Endometrial microvascular endothelial cells (primary cell): Measurements from ENCODE around the gene DERL3. TPM values are rescaled to one million over a fixed set of nuclear protein-coding genes. Genes with fewer than 3 reads are reported as not detected.

ENCODE experiments used
- in situ Hi-C: cut with HindIII; loops from 2 replicates; pipeline ENCODE4 v1.10.0; 2017; ENCODE audit warnings: low sequenced_read_pairs, low pct_unique_long_range_greater_than_20kb; ENCODE audit errors: inconsistent ontology term
- total RNA-seq: library from RNA; depleted of rRNA; stranded (reverse); fragments of >200 nt; gene quantifications from one replicate; pipeline ENCODE4 v1.2.3, GENCODE V29; 2015; ENCODE audit errors: inconsistent ontology term

DERL3 gene
- total RNA-seq, 1 donor from 2014 or later, result not detected

DNA sequence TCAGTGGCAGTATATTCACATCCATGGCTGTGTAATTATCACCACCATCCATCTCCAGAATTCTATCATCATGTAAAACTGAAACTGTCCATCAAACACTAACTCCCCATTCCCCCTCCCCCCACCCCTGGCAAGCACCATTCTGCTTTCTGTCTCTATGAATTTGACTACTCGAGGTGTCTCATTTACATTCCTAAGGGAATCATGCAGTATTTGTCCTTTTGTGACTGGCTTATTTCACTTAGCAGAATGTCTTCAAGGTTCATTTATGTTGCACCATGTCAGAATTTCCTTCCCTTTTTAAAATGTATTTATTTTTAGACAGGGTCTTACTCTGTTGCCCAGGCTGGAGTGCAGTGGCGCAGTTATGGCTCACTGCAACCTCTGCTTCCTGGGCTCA, 20.3 kb downstream of the DERL3 start:
- in situ Hi-C loops, result no loop called here

DNA sequence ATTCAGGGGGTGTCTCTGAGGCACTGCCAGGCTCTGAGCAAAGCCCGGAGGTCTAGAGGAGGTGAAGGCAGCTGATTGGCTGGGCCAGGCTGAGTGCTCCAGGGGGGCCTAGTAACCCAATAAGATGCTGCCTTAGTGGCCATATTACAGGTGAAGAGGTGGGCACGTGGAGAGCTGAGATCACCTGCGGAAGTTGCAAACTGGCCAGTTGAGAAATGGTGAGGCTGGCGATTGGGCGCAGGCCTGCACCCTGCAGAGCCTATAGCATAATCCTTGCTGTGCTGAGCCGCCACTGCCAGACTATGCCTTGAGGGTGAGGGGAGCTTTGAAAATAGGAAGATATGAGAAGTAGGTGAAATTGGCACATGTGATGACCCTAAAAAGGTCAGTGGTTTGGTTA, 21.7 kb downstream of the DERL3 start:
- in situ Hi-C loops, result no loop called here

DNA sequence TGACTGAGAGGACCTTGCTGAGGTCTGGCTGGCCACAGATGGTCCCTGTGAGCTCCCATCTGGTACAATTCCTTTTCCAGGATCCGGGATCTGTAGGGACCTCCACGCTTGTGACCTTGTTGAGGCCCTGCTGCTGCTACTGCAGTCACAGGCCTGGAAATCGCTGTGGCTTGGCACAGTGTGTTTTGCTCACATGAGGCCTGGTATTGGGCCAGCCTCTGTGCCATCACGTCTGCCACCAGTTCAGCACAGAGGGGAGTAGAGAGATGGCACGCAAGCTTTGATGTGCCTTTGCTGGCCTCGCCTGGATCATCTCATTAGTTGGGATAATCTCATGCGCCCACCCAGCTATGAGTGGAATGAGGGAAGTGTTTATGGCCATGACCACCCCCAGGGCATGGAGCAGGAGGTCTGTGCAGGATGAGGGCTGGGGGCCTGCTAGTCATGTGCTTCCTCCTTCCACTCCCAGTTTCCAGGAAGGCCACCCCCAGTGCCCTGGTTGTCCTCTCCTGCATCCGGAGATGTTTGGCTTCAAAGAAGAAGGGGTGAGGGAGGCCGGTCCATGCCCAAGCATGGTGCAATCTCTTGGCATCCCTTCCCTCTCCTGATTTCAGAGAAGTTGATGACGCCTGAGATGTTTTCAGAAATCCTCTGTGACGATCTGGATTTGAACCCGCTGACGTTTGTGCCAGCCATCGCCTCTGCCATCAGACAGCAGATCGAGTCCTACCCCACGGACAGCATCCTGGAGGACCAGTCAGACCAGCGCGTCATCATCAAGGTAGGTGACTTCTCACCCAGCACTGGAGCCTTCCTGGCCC, 22.4 kb downstream of the DERL3 start:
- in situ Hi-C loops, result no loop called here

DNA sequence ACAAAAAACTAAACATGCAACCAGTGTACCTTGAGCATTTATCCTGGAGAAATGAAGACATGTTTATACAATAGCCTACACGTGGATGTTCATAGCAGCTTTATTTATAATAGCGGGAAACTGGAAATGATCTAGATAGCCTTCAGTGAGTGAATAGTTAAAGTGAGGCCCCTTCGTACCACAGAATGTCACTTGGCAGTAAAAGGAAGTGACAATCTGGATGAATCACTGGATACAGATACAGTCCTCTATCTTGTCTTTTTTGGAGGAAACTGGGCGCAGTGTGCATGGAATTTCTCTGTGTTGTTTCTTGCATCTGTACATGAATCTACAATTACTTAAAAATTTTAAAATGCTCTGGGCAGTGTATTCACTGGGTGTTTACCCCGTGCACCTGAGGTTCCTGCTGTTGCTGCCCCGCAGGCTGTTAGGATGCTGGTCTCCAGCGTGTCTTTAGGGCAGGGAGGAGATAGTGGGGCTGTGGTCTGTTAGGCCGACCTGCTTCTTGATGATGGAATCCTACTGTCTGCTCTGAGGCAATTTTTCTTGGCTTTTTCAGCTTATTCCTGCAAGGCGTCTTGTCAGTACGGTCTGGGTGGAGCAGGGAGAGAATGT, 23.2 kb downstream of the DERL3 start:
- in situ Hi-C loops, result no loop called here

DNA sequence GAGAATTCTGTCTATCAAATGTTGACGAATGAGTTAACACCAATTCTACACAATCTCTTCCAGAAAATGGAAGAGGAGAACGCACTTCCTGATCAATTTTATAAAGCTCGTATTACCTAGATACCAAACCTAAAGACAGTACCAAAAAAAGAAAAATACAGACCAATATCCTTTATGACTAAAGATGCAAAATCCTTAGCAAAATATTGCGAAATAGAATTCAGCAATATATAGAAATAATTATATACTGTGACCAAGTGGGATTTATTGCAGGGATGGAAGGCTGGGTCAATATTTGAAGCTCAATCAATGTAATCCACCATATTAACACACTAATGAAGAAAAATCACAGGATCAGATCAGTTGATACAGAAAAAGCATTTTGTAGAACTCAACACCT, 26.4 kb downstream of the DERL3 start:
- in situ Hi-C loops, result no loop called here

DNA sequence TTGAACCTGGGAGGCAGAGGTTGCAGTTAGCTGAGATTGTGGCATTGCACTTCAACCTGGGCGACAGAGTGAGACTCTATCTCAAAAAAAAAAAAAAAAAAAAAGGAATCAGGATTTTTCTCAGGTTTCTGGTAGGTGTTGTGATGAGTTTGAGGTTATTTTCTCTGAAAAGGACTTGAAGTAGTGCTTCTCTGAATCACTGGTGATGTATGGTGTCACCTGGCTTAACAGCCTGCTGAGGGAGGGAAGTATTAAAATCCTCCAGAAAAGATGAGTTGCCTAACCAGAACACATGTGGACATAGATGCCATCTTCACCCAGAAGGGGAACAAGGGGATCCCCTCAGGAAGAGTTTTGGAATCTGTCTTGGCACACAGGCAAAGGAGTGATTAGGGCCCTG, 32.0 kb downstream of the DERL3 start:
- in situ Hi-C loops, result no loop called here

DNA sequence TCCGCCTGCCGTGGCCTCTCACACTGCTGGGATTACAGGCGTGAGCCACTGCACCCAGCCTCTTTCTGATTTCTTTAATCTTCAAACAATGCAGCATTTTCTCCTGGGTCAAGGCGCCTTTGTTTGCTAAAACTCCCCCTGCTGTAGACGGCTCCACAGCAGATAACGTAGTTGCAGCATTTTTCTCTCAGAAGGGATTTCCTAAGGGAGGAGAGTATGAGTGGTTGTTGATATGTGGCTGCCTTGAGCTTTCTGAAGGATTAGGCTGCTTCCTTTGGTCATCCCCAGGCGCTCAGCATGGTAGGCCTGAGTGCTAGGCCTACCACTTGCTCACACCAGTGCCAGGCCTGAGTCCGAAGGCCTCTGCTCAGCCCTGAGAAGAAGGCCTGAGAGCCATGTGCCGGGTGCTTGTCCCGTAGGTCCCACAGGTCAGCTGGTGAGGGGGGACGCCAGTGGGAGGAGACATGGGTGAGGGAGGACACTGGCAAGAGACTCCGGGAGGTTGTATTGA, 34.0 kb downstream of the DERL3 start:
- in situ Hi-C loops, result no loop called here

DNA sequence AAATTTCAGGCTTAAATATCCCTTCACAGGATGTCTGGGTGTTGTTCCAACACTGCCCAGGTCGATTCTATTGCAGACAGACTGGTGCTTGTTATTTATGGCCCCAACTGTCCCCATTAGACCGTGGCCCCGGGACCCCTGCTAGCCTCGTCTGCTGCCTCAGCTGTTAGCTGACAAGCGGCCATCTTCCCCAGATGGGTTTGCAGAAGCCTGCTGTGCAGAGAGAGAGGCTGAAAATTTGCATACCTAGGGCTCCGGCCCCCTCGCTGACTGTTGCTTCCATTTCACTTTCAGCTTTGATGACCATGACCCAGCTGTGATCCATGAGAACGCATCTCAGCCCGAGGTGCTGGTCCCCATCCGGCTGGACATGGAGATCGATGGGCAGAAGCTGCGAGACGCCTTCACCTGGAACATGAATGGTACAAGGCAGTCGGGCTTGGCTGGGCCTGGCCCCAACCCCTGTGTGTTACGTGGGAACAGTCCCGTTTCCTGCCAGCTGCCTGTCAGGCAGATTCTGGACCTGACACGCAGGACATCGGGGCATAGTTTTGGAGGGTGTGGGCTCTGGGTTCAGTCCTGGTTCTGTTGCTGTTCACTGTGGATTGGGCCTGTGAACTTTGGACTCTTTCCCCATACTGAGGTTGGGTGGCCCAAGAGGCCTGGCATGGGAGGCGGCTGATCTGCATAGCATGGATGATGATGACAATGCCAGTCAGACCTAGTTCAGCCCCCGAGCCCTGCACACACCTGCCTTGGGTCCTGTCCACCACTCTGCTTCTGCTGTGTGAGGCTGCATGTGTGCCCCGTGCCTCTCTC, 35.6 kb downstream of the DERL3 start:
- in situ Hi-C loops, result no loop called here

DNA sequence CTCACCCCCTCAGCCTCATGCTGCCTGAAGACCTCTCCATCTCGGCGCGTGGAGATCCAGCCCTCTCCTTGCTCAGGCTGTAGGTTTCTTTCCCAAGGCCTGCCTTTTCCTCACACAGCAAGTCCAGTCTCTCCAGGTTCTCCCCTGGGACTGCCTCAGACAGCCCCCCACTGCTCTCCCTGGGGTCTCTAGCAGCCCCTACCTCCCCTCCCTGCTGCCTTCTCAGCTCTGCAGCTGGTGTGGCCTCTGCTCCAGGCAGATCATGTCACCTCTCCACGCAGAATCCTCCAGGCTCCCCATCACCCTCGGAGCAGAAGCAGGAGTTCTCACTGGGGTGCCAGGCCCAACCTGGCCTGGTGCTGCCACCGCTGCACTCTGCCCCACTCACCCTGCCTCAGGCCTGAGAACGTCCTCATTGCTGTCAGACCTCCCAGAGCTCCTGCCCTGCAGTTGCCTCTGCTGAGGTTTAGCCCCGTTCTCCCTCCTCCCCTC, 36.9 kb downstream of the DERL3 start:
- in situ Hi-C loops, result no loop called here

DNA sequence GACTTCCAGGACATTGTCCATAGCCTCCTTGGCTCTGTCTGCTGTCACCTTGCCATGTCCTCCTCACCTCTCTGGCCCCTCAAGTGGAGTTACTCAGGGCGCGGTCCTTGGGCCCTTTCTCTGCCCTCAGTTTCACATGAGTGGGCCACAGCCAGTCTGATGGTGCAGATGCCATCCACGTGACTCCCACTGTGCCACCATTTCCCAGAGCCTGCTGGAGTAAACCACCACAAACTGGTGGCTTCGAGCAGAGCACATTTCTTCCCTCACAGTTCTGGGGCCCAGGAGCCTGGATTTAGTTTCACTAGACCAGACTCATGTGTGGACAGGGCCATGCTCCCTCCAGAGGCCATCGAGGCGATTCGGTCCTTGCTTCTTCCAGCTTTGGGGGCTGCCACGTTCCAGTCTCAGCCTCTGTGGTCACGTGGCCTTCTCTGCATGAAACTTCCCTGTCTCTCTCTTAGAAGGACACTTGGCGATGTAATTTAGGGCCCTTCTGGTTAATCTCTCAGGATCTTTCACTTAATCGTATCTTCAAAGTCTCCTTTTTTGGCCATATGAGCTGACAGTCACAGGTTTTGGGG, 37.5 kb downstream of the DERL3 start:
- in situ Hi-C loops, result no loop called here

DNA sequence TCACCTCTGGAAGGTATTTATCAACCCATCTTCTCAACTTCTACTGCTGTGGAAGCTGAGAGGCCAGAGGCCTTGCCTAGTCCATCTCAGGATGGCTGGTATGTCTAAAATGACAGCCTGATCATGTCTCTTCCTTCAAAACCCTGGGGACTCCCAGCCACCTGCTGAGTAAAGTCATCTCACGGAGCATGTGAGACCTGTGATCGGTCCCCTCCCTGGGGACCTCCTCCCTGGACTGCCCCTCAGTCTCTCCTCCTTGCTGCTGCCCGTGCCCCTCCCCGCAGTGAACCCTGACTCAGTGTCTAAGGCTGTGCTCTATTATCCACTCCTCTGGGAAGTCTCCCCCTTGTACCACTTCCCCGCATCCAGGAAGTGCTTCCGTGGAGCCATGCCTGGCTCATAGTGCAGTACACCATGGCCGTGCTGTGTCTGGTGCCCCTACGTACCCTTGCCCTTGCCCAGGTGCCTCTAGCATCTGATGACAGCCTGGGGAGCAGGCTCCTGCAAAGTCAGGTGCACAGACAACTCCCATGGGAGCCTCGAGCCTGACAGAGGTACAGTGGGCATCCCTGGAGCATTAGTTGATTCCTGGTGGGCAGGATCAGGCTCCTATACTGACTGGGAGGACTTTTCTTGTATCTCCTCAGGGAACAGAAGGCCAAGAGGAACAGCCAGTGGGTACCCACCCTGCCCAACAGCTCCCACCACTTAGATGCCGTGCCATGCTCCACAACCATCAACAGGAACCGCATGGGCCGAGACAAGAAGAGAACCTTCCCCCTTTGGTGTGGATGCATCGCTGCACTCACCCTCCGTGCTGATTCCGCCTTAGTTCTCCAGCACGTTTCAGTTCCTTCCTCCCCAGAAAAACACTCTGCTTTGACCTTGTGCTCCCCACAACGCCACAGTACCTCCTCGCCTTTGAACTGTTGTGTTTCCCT, 38.2 kb downstream of the DERL3 start:
- in situ Hi-C loops, result no loop called here

DNA sequence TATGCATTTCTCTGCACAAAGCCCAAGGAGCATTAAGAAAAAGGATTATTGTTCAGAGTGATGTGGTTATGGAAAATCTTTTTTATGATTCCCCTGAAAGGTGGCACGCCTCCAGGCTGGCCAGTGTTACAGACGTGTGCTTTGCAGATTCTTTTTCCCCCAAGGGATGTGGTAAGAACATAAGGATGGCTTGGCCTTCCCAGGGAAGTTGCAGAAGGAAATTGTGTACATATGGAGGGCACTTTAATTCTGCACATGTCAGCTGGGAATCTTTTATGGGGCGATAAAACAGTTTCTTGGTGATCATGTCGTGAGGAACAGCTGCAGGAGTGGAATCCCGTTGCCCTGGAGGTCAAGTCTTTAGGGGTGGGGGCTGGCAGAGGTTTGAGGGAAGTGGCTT, 42.3 kb downstream of the DERL3 start:
- in situ Hi-C loops, result no loop called here

DNA sequence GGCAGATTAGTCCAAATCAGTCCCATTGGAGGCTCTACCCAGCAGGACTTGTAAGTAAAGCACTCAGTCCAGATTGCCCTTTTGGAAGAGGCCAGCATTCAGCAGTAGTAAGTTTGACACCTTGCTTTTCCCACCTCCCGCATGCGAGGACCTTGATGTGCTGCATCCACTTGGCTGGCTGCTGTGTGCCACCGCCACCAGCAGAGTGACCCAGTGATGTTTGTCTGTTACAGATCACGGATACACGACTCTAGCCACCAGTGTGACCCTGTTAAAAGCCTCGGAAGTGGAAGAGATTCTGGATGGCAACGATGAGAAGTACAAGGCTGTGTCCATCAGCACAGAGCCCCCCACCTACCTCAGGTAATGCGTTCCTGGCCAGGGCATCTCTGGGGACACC, 45.5 kb downstream of the DERL3 start:
- in situ Hi-C loops, result no loop called here

DNA sequence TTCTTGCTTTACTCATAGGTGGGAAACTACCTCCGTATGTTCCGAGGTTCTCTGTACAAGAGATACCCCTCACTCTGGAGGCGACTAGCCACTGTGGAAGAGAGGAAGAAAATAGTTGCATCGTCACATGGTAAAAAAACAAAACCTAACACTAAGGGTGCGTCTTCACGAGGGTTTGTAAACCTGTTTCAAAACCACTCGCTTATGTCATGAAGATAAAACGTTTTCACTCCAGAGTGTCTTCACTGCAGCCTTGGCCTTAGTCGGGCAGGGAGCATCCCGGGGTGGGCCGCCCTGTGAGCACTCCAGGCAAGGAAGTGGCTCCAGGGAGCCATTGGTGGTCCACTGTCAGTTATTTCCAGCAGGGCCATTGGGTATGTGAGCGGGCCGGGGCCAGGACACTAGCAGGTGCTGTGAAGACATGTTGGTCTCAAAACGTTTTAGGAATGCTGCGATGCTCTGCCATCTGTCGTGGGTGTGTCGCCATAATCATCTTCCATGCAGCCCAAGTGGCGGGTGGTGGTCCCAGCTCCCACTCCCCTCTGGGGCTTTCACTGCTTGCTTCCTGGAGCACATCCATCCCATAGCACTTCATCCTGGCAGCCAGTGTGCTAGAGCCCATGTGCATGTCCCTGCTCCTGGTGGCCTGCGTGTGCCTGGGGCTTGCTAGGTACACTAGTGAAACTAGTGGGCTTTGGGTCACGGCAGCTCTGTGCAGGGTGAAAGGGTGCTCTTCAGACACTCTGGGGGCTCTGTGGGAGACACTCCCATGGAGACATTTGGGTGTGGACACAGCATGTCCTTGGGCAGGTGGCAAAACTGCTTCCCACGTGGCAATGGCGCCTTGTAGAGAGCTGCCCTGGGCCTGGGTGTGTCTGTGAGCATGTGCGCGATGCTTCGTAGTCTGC, 46.8 kb downstream of the DERL3 start:
- in situ Hi-C loops, result no loop called here

DNA sequence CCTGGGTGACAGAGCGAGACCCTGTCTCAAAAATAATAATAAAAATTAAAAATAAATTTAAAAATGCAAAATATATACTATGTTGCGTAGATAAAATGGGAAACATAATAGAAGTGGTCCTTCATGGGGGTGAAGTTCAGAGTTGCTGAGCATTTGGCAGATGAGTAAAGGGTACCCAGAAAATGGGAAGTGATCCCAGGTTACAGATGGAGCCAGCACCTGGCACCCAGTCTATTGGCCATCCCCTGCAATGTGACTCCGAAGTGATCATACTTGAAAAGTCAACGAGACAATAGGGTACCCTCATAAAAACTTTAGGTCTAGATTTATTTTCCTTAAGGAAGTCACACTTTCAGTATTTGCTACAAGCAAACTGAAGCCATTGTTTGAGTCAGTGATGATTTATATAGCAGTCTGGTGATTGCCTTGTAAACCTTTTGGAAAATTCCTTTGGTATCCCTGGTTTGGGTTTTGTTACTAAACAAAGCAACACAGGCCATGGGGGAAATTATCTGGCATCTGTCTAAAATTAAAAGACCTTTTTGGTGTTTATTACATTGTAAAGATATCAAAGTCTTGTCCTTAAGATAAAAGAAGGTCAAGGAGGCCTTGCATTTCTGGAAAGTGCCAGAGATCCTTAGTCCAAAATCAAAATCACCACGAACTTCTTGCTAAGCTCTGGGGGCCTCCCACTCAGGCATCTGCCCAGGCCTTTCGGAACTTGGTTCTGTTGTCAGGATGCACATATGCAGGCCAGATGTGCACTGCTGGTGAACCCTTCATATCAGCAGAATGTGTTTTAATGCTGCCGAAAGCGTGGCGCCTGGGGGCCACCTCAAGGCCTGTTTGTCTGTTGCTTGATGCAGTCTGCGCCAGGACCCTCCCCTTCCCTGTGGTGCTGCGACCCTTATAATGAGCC, 47.7 kb downstream of the DERL3 start:
- in situ Hi-C loops, result no loop called here

DNA sequence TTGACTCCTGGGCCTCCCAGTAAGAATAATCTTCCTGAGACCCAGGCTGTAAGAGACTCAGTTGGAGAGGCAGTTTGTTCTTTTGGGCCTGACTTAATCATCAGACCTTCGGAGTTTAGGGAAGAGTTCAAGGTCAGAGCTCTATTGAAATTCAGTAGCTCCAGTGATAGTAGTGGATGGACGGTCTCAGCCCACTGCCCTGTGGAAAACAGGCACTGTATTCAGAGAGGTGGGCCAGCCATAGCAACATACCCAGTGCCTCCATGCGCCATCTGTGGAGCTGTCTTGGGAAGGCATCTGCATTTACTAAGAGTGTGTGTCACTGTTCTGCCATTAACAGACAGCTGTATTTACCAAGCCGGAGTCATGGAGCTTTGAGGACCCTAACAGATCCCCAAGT, 49.2 kb downstream of the DERL3 start:
- in situ Hi-C loops, result no loop called here
